Posterior cingulate gyrus (tissue), 11 donors: ENCODE data around the gene RPL18.
"Not testable (repeated sequence)": the region's sequence is repeated elsewhere in the genome, so short reads cannot be mapped to it uniquely, and the experiment has no call there.

Source experiments
- DNase-seq, 10 donors: peaks; one replicate each; pipeline versions ENCODE4 v3.0.0 to v3.0.0-alpha.2; 2020 to 2021; ENCODE audit warnings: mixed read lengths in 3 of 10
- intact Hi-C: fragments of 100-400 bp; cut with DNase I; formaldehyde crosslinking; loops from one replicate; pipeline ENCODE4 v1.15.1; 2023

Gene RPL18

GRCh38 chr19:48632286-48632685 lies 13.3 kb upstream of the RPL18 start:
- intact Hi-C loops, DNase-seq: not testable (repeated sequence)

- DNase-seq = no peak
These were observed 12.2 kb upstream of the RPL18 start for GRCh38 chr19:48631225-48631624.

GRCh38 chr19:48630296-48631063 lies 11.5 kb upstream of the RPL18 start:
- peak in 2 of 10 donors; percentile 86 to 90 for DNase-seq
- intact Hi-C loops = no loop called here

More at GRCh38 chr19:48631225-48631624, 12.2 kb upstream of the RPL18 start:
- intact Hi-C loops = no loop called here

GRCh38 chr19:48629599-48630295 lies 10.8 kb upstream of the RPL18 start:
- peak in 5 of 10 donors; percentile 43 to 93 (median 84) for DNase-seq

GRCh38 chr19:48629297-48629598 lies 10.3 kb upstream of the RPL18 start:
- DNase-seq = peak in 1 of 10 donors; percentile 87
- intact Hi-C loops = no loop called here

More at GRCh38 chr19:48629599-48630295, 10.8 kb upstream of the RPL18 start:
- intact Hi-C loops = no loop called here

GRCh38 chr19:48628486-48629296 lies 9.7 kb upstream of the RPL18 start:
- peak in 2 of 10 donors; percentile 81 to 86 for DNase-seq
- intact Hi-C loops = no loop called here

GRCh38 chr19:48627865-48628314 lies 8.9 kb upstream of the RPL18 start:
- intact Hi-C loops = no loop called here
- no peak for DNase-seq

GRCh38 chr19:48627201-48627864 lies 8.4 kb upstream of the RPL18 start:
- no peak for DNase-seq
- intact Hi-C loops = no loop called here

GRCh38 chr19:48625891-48626327 lies 6.9 kb upstream of the RPL18 start:
- intact Hi-C loops = no loop called here
- no peak for DNase-seq

- intact Hi-C loops = no loop called here
- no peak for DNase-seq
These were observed 6.1 kb upstream of the RPL18 start for GRCh38 chr19:48624791-48625723.

GRCh38 chr19:48624067-48624594 lies 5.2 kb upstream of the RPL18 start:
- intact Hi-C loops = no loop called here
- DNase-seq = peak; percentile 96 to 100 (median 99)

GRCh38 chr19:48623556-48624066 lies 4.6 kb upstream of the RPL18 start:
- DNase-seq = no peak
- intact Hi-C loops = no loop called here

GRCh38 chr19:48619692-48620585 lies 961 bp upstream of the RPL18 start:
- intact Hi-C loops = no loop called here
- no peak for DNase-seq

GRCh38 chr19:48618278-48618915 lies 581 bp downstream of the RPL18 start:
- intact Hi-C loops = no loop called here
- DNase-seq = peak in 1 of 10 donors; percentile 86

- no peak for DNase-seq
- intact Hi-C loops = no loop called here
These were observed 1.6 kb downstream of the RPL18 start for GRCh38 chr19:48617146-48617937.

- intact Hi-C loops = no loop called here
These were observed 2.4 kb downstream of the RPL18 start for GRCh38 chr19:48616491-48617056.

More at GRCh38 chr19:48616491-48617056, 2.4 kb downstream of the RPL18 start:
- DNase-seq = no peak
